Common myeloid progenitor, CD34-positive (primary cell): ENCODE results near the gene IL1RL1.

ENCODE experiments used
- CTCF ChIA-PET: fragments of 350-600 bp; sonication (Branson Sonifier 250); formaldehyde crosslinking; loops from one replicate; lab custom pipeline; 2021; ENCODE audit warnings: antibody characterized with exemption; lab: Charles Lee
- POLR2A ChIA-PET: fragments of 350-600 bp; sonication (Branson Sonifier 250); formaldehyde crosslinking; loops from one replicate; lab custom pipeline; 2021; ENCODE audit warnings: antibody characterized with exemption; lab: Charles Lee
- DNase-seq, 3 donors: peaks; one replicate each; pipeline versions ENCODE4 v3.0.0 to v3.0.0-alpha.2; 2013
- H3K27ac ChIP-seq, 2 experiments: 1 replicate in 1 of 2; 2 replicates in 1 of 2; pipeline ENCODE4 v1.7.0; 2013; ENCODE audit warnings: inconsistent platforms in 2 of 2, low read length in 2 of 2, mild to moderate bottlenecking in 2 of 2, low read depth in 1 of 2, moderate library complexity in 1 of 2; ENCODE audit not compliant: severe bottlenecking in 2 of 2, insufficient read depth in 1 of 2, poor library complexity in 1 of 2
- H3K27me3 ChIP-seq, 5 experiments: replicated peaks in 2 of 5; 1 replicate in 3 of 5; 2 replicates in 2 of 5; pipeline versions ENCODE4 v1.6.1 to v1.7.0; 2013; ENCODE audit warnings: low read length in 4 of 5, mild to moderate bottlenecking in 2 of 5, moderate library complexity in 2 of 5, inconsistent platforms in 1 of 5; ENCODE audit not compliant: insufficient read depth in 5 of 5, control insufficient read depth in 4 of 5
- H3K36me3 ChIP-seq, 4 experiments: 1 replicate in 2 of 4; 2 replicates in 2 of 4; pipeline versions ENCODE4 v1.6.1 to v1.7.0; 2013; ENCODE audit warnings: low read length in 3 of 4, control low read depth in 1 of 4, mild to moderate bottlenecking in 1 of 4; ENCODE audit not compliant: control insufficient read depth in 4 of 4, insufficient read depth in 4 of 4
- H3K4me1 ChIP-seq, 4 experiments: 1 replicate in 3 of 4; 2 replicates in 1 of 4; pipeline versions ENCODE4 v1.6.1 to v1.7.1; 2013; ENCODE audit warnings: low read length in 3 of 4, mild to moderate bottlenecking in 3 of 4, control low read depth in 1 of 4, inconsistent platforms in 1 of 4, moderate library complexity in 1 of 4; ENCODE audit not compliant: control insufficient read depth in 4 of 4, insufficient read depth in 4 of 4; ENCODE audit errors: control extremely low read depth in 1 of 4
- H3K4me3 ChIP-seq, 7 experiments: 1 replicate in 4 of 7; 2 replicates in 3 of 7; pipeline versions ENCODE4 v1.5.1 to v1.7.0; 2013; ENCODE audit warnings: mild to moderate bottlenecking in 7 of 7, low read length in 6 of 7, moderate library complexity in 6 of 7, inconsistent platforms in 2 of 7, low read depth in 2 of 7, control low read depth in 1 of 7; ENCODE audit not compliant: insufficient read depth in 4 of 7, control insufficient read depth in 1 of 7; ENCODE audit errors: extremely low read depth in 1 of 7
- H3K9me3 ChIP-seq, 5 experiments: 1 replicate in 4 of 5; 2 replicates in 1 of 5; pipeline versions ENCODE4 v1.6.1 to v1.7.1; 2013; ENCODE audit warnings: low read length in 4 of 5, mild to moderate bottlenecking in 2 of 5, inconsistent platforms in 1 of 5, low read depth in 1 of 5, moderate library complexity in 1 of 5; ENCODE audit not compliant: control insufficient read depth in 4 of 5, insufficient read depth in 2 of 5; ENCODE audit errors: control extremely low read depth in 1 of 5
- WGBS: methylation state at CpG from one replicate; pipeline ENCODE4 v1.1.5; 2013; ENCODE audit not compliant: insufficient coverage; 5-methylcytosine and 5-hydroxymethylcytosine counted together

The IL1RL1 gene

DNA sequence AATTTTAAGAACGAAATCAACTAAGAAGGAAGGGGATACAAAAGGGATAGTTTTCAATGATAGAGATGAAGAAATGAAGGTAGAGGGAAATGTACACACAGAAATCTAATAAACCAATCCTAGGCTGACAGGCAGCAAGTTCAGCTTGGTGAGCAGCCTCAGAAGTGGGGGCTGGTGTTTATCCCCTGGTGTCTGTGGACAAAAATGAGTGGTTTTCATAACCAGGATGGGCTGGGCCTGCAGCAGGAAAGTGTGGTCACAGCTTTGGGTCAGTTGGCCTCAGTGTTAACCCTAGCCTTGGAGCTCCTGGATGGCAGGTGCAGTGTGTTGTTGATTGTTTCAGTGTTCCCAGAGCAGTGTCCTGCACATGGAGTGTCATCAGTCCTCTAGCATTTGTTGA is 58.5 kb downstream of the IL1RL1 start:
- CTCF ChIA-PET = no interaction called here
- Histone ChIP-seq H3K4me1 (peaks cover 0 to 6% (median 0%) of the 10 kb centered on the region in 4 experiments), H3K36me3 (peaks cover 0 to 18% (median 5%) of the 10 kb centered on the region in 4 experiments), H3K27me3 (no peaks in the 10 kb centered on the region), H3K9me3 (peaks cover 0 to 19% (median 10%) of the 10 kb centered on the region in 5 experiments), H3K4me3 (no peak overlapping the region), H3K27ac (no peak overlapping the region)
- POLR2A ChIA-PET = no interaction called here
- no CpG with 5 or more reads among the region's 1 CpG for WGBS
- no peak for DNase-seq

DNA sequence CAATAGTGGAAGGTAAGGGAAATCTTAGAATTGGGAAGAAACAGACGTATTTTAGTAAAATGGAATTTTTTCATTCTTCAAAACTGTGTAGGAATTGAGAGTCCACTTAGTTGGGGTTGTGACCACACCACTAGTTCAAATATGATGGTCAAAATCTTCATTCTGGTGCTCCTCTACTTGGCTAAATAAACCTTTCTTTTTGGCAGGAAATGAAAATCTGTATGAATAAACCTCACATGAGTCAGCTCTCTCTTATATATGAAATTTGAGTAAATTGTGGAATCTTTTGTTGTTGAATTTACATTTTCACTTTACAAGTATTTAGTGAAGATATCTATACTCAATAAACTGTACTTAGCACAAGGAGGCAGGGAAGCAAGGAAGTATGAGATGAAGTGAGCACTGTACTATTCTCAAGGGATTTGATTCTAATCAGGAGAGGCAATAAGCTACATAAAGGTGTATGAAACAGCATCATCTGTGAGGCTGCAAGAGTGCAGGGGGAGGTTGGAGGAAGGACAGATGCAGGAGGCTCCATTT is 64.8 kb downstream of the IL1RL1 start:
- WGBS = no CpG with 5 or more reads among the region's 1 CpG
- Histone ChIP-seq H3K9me3 (peaks cover 0 to 12% (median 0%) of the 10 kb centered on the region in 5 experiments), H3K27me3 (no peaks in the 10 kb centered on the region), H3K4me1 (no peaks in the 10 kb centered on the region), H3K4me3 (no peak overlapping the region), H3K36me3 (peaks cover 0 to 12% (median 2%) of the 10 kb centered on the region in 4 experiments), H3K27ac (no peak overlapping the region)
- ChIA-PET CTCF (no interaction called here), POLR2A (interaction anchor here (0.6 kb wide), 1 partner anchor 611 kb away, joined by 3 read pairs; no protein-coding TSS in a partner anchor)
- no peak for DNase-seq

DNA sequence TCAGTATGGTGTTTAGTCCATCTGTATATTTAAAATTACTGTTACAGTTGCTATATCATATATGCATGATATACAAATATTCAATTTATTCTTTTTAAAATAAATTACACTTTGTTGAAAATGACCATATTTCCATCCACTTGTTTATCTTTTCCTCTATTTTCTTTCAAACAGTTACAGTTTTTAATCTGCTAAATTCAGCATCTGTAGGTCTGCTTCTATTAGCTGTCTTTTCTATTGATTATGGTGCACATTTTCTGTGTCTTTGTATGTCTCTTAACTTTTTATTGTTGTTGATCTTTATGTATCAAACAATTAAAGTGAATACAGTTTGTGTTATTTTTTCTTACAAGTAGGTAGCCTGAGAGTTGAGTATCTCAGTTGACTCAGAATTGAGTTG is 72.4 kb downstream of the IL1RL1 start:
- DNase-seq = peak in 2 of 3 donors; percentile 14 to 36
- Histone ChIP-seq H3K27ac (no peak overlapping the region), H3K4me3 (no peak overlapping the region), H3K27me3 (no peaks in the 10 kb centered on the region), H3K36me3 (peaks cover 0 to 12% (median 5%) of the 10 kb centered on the region in 4 experiments), H3K9me3 (peaks cover 0 to 28% (median 6%) of the 10 kb centered on the region in 5 experiments), H3K4me1 (no peaks in the 10 kb centered on the region)
- POLR2A ChIA-PET = interaction anchor here (0.6 kb wide), 1 partner anchor 26 kb away, joined by 3 read pairs; no protein-coding TSS in a partner anchor
- CTCF ChIA-PET = no interaction called here

DNA sequence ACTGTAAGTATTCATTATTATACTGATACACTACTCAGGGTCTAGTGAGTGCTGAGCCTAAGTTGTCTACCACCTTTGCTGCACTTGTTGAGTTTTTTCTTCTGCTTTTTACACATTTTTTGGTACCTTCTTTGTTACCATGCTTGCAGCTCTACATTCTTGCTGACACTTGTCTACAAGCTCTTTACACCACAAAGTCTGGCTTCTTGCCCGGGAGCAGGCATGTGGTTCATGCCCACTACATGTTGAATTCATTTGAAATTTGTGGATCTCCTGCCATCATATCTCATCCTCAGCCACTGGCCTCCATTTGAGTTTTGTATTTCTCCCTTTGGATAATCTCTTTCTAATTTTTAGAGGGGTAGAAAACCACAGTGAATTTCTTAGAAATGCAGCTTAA is 74.2 kb downstream of the IL1RL1 start:
- H3K9me3 ChIP-seq = peaks cover 0 to 28% (median 6%) of the 10 kb centered on the region in 5 experiments
- no peaks in the 10 kb centered on the region for H3K27me3 ChIP-seq
- H3K36me3 ChIP-seq = peaks cover 0 to 12% (median 5%) of the 10 kb centered on the region in 4 experiments
- whole genome bisulfite sequencing = 100% methylated on average over 1 of the region's 1 CpG
- DNase-seq = no peak
- H3K4me3 ChIP-seq = no peak overlapping the region
- ChIA-PET POLR2A (no interaction called here), CTCF (interaction anchor here (0.7 to 0.8 kb wide), 2 partner anchors 9 to 28 kb away, joined by 3 read pairs; no protein-coding TSS in a partner anchor)
- no peak overlapping the region for H3K27ac ChIP-seq
- H3K4me1 ChIP-seq = no peaks in the 10 kb centered on the region

DNA sequence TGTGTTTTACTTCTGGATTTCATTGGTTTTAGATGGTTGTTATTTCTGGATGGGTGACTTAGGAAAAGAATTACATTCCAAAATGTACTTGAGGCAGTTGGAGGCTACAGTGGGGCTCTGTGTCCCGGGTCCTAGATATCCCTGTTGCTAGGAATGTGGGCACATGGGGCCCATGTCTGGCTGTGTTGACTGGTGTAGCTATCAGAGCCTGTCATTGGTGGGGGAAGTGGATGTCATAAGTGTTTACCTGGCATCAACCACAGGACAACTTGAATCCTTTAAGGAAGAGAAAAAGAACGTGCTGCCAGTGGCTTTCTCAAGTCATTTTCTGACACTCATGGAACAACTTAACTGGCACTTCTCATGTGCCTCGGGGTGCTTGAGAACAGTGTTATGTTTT is 74.6 kb downstream of the IL1RL1 start:
- ChIA-PET POLR2A (no interaction called here), CTCF (interaction anchor here (0.7 kb wide), 1 partner anchor 9 kb away, joined by 3 read pairs; no protein-coding TSS in a partner anchor)
- Histone ChIP-seq H3K4me1 (no peaks in the 10 kb centered on the region), H3K4me3 (no peak overlapping the region), H3K36me3 (peaks cover 0 to 12% (median 5%) of the 10 kb centered on the region in 4 experiments), H3K27ac (no peak overlapping the region), H3K9me3 (peaks cover 0 to 25% (median 6%) of the 10 kb centered on the region in 5 experiments), H3K27me3 (no peaks in the 10 kb centered on the region)
- no peak for DNase-seq
- 90% methylated on average over 2 of the region's 3 CpGs for WGBS

DNA sequence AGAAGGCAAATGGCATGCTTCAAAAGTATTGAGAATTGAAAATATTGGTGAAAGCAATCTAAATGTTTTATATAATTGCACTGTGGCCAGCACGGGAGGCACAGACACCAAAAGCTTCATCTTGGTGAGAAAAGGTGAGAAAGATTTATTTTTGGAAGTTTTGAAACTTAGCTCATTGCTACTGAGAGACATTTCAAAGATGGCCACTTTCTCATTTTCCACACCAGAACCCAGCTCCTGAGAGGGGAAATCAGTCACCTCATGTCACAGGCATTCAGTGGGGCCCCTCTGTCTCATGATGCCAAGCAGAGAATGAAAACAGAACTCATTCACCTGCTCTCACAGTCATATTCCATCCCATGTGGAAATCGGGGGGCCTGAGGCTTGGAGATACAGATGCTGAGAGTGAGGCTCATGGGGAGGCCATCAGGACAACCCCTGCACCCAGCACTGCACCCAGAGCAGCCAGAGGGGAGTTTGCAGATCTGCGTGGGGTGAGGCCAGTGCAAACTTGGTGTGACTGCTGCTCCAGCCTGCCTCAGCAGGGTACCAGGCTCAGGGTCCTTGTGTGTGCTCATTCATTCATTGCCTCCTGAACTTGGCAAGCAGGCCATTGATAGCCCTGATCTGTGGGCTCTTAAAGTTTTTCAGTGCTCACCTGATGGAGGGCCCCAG is 75.6 kb downstream of the IL1RL1 start:
- ChIA-PET CTCF (no interaction called here), POLR2A (no interaction called here)
- DNase-seq = no peak
- no peaks in the 10 kb centered on the region for H3K27me3 ChIP-seq
- H3K36me3 ChIP-seq = peaks cover 0 to 12% (median 5%) of the 10 kb centered on the region in 4 experiments
- WGBS = 97% methylated on average over 3 of the region's 3 CpGs
- H3K4me3 ChIP-seq = no peak overlapping the region
- H3K9me3 ChIP-seq = peaks cover 0 to 23% (median 6%) of the 10 kb centered on the region in 5 experiments
- peaks cover 0 to 4% (median 2%) of the 10 kb centered on the region in 4 experiments for H3K4me1 ChIP-seq
- H3K27ac ChIP-seq = no peak overlapping the region
